SH-SY5Y (cell line): ENCODE results near the gene PSORS1C1.

Experiments
- GATA2 ChIP-seq: IDR thresholded peaks from 2 replicates; pipeline ENCODE4 v1.6.1; 2011; ENCODE audit warnings: mild to moderate bottlenecking, low read depth, low read length
- GATA3 ChIP-seq: IDR thresholded peaks from 2 replicates; pipeline ENCODE4 v1.6.1; 2011; ENCODE audit warnings: low read depth, mild to moderate bottlenecking, low read length, moderate library complexity

PSORS1C1 gene

GRCh38 chr6:31158140-31158862, 43.7 kb downstream of the PSORS1C1 start, which contains the start of gene TCF19:
TSS of gene TCF19 (plus strand) at chr6:31158589. CDS start at chr6:31159470, 881 bp downstream.
- TF ChIP-seq GATA2 (no peak), GATA3 (no peak)

- TF ChIP-seq GATA3 (no peak), GATA2 (no peak)
These were observed 44.6 kb downstream of the PSORS1C1 start for GRCh38 chr6:31158863-31159855.

GRCh38 chr6:31161216-31162126, 46.9 kb downstream of the PSORS1C1 start:
- no peak for TF ChIP-seq GATA2
- TF ChIP-seq GATA3: no peak

- no peak for TF ChIP-seq GATA3
- TF ChIP-seq GATA2: no peak
These were observed 48.0 kb downstream of the PSORS1C1 start for GRCh38 chr6:31162463-31163165.

- no peak for TF ChIP-seq GATA3
- no peak for TF ChIP-seq GATA2
These were observed 49.3 kb downstream of the PSORS1C1 start for GRCh38 chr6:31163922-31164321.

GRCh38 chr6:31165986-31166385, 51.4 kb downstream of the PSORS1C1 start:
- TF ChIP-seq GATA2 (no peak), GATA3 (no peak)

GRCh38 chr6:31168606-31169005, 54.0 kb downstream of the PSORS1C1 start:
- TF ChIP-seq GATA3 (no peak), GATA2 (no peak)

- TF ChIP-seq GATA2 (no peak), GATA3 (no peak)
These were observed 54.7 kb downstream of the PSORS1C1 start for GRCh38 chr6:31169123-31169857.

GRCh38 chr6:31170600-31170881, 55.9 kb downstream of the PSORS1C1 start, which contains the start of gene POU5F1:
TSS of gene POU5F1 (minus strand) at chr6:31170682. CDS start at chr6:31170620, 62 bp downstream.
- TF ChIP-seq GATA3 (no peak), GATA2 (no peak)

- no peak for TF ChIP-seq GATA3
These were observed 56.5 kb downstream of the PSORS1C1 start for GRCh38 chr6:31170987-31171671.

GRCh38 chr6:31171931-31172905, 57.6 kb downstream of the PSORS1C1 start:
- TF ChIP-seq GATA3 (no peak), GATA2 (no peak)

- TF ChIP-seq GATA3 (no peak), GATA2 (no peak)
These were observed 58.4 kb downstream of the PSORS1C1 start for GRCh38 chr6:31172973-31173384.

GRCh38 chr6:31173406-31173805, 58.8 kb downstream of the PSORS1C1 start:
- TF ChIP-seq GATA3 (no peak), GATA2 (no peak)
